Astrocyte of the spinal cord (primary cell): Measurements from ENCODE around the gene GPR108.

ENCODE experiments used
- DNase-seq: peaks from one replicate; pipeline ENCODE4 v3.0.0; 2011; ENCODE audit warnings: low read depth, low spot score
- H3K4me3 ChIP-seq: 2 replicates; pipeline ENCODE4 v1.5.1; 2011; ENCODE audit warnings: low read depth, mild to moderate bottlenecking, low read length, moderate library complexity
- CTCF ChIP-seq: IDR thresholded peaks from 2 replicates; pipeline ENCODE4 v1.5.1; 2012; ENCODE audit warnings: low read depth, mild to moderate bottlenecking, low read length, inconsistent platforms
- in situ Hi-C: cut with HindIII; loops from 2 replicates; pipeline ENCODE4 v1.10.0; 2017; ENCODE audit warnings: low sequenced_read_pairs

The GPR108 gene

DNA sequence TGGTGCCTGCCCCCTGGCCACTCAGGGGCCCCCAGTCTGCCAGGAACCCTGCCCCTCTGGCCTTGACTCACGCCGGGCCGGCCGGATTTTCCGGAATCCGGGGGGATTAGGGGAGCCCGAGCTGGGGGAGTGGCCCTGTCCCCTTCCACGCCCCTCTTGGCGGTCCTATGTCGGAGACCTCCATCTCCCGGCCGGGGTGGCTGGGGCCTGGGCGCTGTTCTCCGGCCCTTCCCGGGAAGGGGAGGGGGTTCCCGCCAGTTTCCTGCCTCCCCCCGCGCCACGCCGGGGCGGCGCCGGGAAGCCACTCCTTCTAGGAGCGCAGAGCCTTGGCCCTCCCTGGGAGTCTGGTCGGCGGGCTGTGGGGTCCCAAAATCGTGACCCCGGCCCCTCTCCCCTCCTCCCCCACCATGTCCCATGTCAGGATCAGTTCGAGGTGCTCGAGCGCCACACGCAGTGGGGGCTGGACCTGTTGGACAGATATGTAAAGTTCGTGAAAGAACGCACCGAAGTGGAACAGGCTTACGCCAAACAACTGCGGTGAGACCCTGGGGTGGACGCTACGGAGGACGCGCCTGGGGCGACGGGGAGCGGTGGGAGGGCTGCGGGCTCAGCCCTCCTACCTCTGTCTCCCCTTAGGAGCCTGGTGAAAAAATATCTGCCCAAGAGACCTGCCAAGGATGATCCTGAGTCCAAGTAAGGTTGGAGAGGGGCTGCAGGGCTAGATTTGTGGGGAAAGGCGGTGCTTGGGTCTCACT is 3.4 kb upstream of the GPR108 start:
- in situ Hi-C loops = no loop called here
- no peak for TF ChIP-seq CTCF
- peak overlapping the region; percentile 93 for H3K4me3 ChIP-seq
- DNase-seq = peak; percentile 37

DNA sequence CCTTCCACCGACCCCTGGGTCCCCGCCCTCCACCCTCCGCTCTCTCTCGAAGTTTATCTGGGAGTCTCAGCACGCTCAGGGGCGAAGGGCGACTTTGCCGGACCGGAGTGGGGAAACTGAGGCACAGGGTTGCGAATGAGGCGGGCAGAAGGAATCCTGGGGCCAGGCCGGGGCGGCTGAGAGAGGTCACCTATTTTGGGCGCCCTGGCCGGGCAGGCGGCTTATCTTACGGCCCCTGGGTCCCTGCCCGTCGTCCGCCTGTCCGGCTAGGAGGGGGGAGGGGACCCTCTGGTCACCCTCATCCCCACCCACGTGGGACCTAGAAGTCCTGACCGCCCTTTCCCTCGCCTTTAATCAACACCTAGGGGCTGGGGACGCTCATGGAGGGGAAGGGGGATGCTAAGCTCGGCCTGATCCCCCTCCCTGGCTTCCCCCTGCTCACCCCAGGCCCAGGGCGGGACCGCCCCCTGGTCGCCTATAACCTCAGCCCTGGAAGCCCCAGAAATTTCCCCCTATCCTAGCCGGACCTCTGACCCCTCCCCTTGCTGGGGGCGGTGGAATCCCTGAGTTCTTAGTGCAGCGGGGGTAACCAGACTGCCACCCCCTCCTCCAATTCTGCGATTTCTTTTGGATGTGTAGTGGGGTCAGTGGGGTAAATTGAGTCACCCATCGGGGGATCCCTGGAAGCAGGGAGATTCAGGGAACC is 2.7 kb upstream of the GPR108 start:
- no peak for TF ChIP-seq CTCF
- in situ Hi-C loops = no loop called here
- peak; percentile 15 for DNase-seq
- peak overlapping the region; percentile 93 for H3K4me3 ChIP-seq

- peak; percentile 79 for DNase-seq
- TF ChIP-seq CTCF = no peak
- in situ Hi-C loops = no loop called here
- H3K4me3 ChIP-seq = peak within 1 kb of the TSS; percentile 93
These were observed 2.1 kb upstream of the GPR108 start, which contains the start of gene TRIP10 for GRCh38 chr19:6739390-6739882. Gene TRIP10 (plus strand): TSS chr19:6739680. CDS start chr19:6739762, 82 bp downstream.

DNA sequence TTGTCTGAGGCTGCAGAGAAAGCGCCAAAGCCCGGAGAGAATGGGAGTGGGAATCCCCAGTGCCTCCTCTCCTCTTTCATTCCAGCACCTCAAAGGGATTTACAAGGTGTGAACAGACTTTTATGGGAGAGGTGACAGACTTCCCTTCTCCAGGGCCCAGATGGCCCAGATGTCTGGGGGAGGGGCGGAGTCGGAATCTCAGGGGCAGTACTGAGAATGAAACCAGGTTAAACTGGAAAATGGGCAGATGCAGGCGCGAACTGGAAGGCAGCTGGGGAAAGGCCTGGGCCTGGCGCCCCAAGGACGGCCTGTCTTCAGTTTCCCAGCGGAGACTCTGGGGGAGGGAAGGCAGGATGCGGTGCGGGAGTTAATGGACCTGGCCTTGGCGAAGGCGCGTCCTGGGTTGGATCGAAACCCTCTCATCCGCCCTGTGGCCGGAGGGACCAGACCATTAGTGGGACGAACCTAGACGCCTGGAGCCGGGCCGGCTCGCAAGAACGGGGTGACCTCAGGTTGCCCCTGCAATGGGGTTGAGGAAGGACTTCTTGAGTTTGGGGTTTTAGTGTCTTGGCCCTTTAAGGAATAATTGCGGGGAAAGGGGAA is 1.5 kb upstream of the GPR108 start:
- H3K4me3 ChIP-seq = peak overlapping the region; percentile 30
- no peak for DNase-seq
- in situ Hi-C loops = no loop called here
- TF ChIP-seq CTCF = no peak

- DNase-seq = peak; percentile 81
- in situ Hi-C loops = no loop called here
- no peak overlapping the region for H3K4me3 ChIP-seq
These were observed 750 bp upstream of the GPR108 start for GRCh38 chr19:6737873-6738786.

More at GRCh38 chr19:6737873-6738786, 750 bp upstream of the GPR108 start:
- peak; percentile 70 for TF ChIP-seq CTCF
